CD4-positive, alpha-beta T cell (primary cell): ENCODE data around the gene TIE1. TPM values are rescaled to one million over a fixed set of nuclear protein-coding genes. Genes with fewer than 3 reads are reported as not detected.

Experiments used
- ATAC-seq: fragments of 200-7000 bp; cut with Tn5 transposase; one replicate; pipeline ENCODE4 v1.10.0; 2022; ENCODE audit warnings: mild to moderate bottlenecking; ENCODE audit not compliant: poor library complexity
- CTCF ChIA-PET: fragments of 350-600 bp; sonication (Branson Sonifier 250); formaldehyde crosslinking; loops from one replicate; lab custom pipeline; 2021; ENCODE audit warnings: antibody characterized with exemption, inconsistent platforms; lab: Charles Lee
- POLR2A ChIA-PET: fragments of 350-600 bp; sonication (Branson Sonifier 250); formaldehyde crosslinking; loops from one replicate; lab custom pipeline; 2021; ENCODE audit warnings: antibody characterized with exemption, inconsistent platforms; lab: Charles Lee
- DNase-seq, 14 experiments: peaks; one replicate each; pipeline ENCODE4 v3.0.0-alpha.2; 2013 to 2020; ENCODE audit warnings: mixed read lengths in 2 of 14
- H3K27ac ChIP-seq, 2 donors: one replicate each; pipeline versions ENCODE4 v1.5.1 to v1.7.0; 2013; ENCODE audit warnings: low read length in 2 of 2, low read depth in 1 of 2, mild to moderate bottlenecking in 1 of 2
- H3K27me3 ChIP-seq, 2 experiments: 1 replicate in 1 of 2; 2 replicates in 1 of 2; pipeline versions ENCODE4 v1.6.1 to v1.7.0; 2013; ENCODE audit warnings: low read length in 2 of 2, control low read depth in 1 of 2, mild to moderate bottlenecking in 1 of 2, moderate library complexity in 1 of 2; ENCODE audit not compliant: insufficient read depth in 2 of 2, control insufficient read depth in 1 of 2
- H3K36me3 ChIP-seq: one replicate; pipeline ENCODE4 v1.6.1; 2013; ENCODE audit warnings: low read length, control low read depth; ENCODE audit not compliant: insufficient read depth
- H3K4me1 ChIP-seq: one replicate; pipeline ENCODE4 v1.6.1; 2013; ENCODE audit warnings: low read length, control low read depth; ENCODE audit not compliant: insufficient read depth
- H3K4me3 ChIP-seq: one replicate; pipeline ENCODE4 v1.5.1; 2013; ENCODE audit warnings: mild to moderate bottlenecking, low read length, moderate library complexity
- H3K9me3 ChIP-seq, 2 experiments: 1 replicate in 1 of 2; 2 replicates in 1 of 2; pipeline versions ENCODE4 v1.6.1 to v1.7.0; 2013; ENCODE audit warnings: low read length in 2 of 2, mild to moderate bottlenecking in 2 of 2, control low read depth in 1 of 2, moderate library complexity in 1 of 2; ENCODE audit not compliant: control insufficient read depth in 1 of 2, insufficient read depth in 1 of 2
- H3K27ac Mint-ChIP-seq: one replicate; pipeline ENCODE4 v1.8.0; 2020; ENCODE audit warnings: mixed read lengths
- H3K27me3 Mint-ChIP-seq: one replicate; pipeline ENCODE4 v1.8.0; 2021; ENCODE audit warnings: mixed read lengths
- H3K36me3 Mint-ChIP-seq: one replicate; pipeline ENCODE4 v1.8.0; 2021; ENCODE audit warnings: low read depth, mixed read lengths
- H3K4me1 Mint-ChIP-seq: one replicate; pipeline ENCODE4 v1.8.0; 2021; ENCODE audit warnings: low read depth, mixed read lengths
- H3K4me3 Mint-ChIP-seq: one replicate; pipeline ENCODE4 v1.8.0; 2020; ENCODE audit warnings: mild to moderate bottlenecking, mixed read lengths
- H3K9me3 Mint-ChIP-seq: one replicate; pipeline ENCODE4 v1.8.0; 2020; ENCODE audit warnings: mixed read lengths
- CTCF ChIP-seq: fragments of 200-600 bp; IDR thresholded peaks from one replicate; pipeline ENCODE4 v1.8.0; 2022; ENCODE audit warnings: antibody characterized with exemption, mild to moderate bottlenecking
- intact Hi-C, 2 experiments: fragments of 100-400 bp; cut with DNase I in 1 of 2; cut with micrococcal nuclease in 1 of 2; formaldehyde crosslinking; loops; one replicate each; pipeline versions ENCODE4 v1.15.1 to v1.9.0; 2023 to 2025; cut with DNase I, micrococcal nuclease
- total RNA-seq, 174 experiments: library from RNA in 2 of 174; stranded (reverse) in 2 of 174; gene quantifications; one replicate each; pipeline ENCODE4 v1.2.3 and lab custom pipeline; 2021 to 2026

Gene TIE1
- total RNA-seq, 2 experiments from 2014 or later = not detected

GRCh38 chr1:43351421-43352350 is 50.9 kb downstream of the TIE1 start:
- ChIA-PET POLR2A (no interaction called here), CTCF (no interaction called here)
- no peak overlapping the region for H3K4me3 ChIP-seq
- peaks cover 8% of the 10 kb centered on the region for H3K4me1 ChIP-seq
- H3K4me3 Mint-ChIP-seq = no peak overlapping the region
- H3K27ac ChIP-seq = no peak overlapping the region
- H3K9me3 ChIP-seq = no peaks in the 10 kb centered on the region
- no peaks in the 10 kb centered on the region for H3K36me3 ChIP-seq
- no peak for DNase-seq
- ATAC-seq = no peak
- no peaks in the 10 kb centered on the region for H3K27me3 Mint-ChIP-seq
- H3K4me1 Mint-ChIP-seq = peaks cover 22% of the 10 kb centered on the region
- H3K27me3 ChIP-seq = no peaks in the 10 kb centered on the region
- TF ChIP-seq CTCF = no peak
- no peaks in the 10 kb centered on the region for H3K36me3 Mint-ChIP-seq
- H3K27ac Mint-ChIP-seq = peak overlapping the region; percentile 61
- no peaks in the 10 kb centered on the region for H3K9me3 Mint-ChIP-seq
- intact Hi-C loops = loop anchor here in 1 of 2 experiments (10.0 kb wide), 3 partner anchors 507 to 623 kb away; partner anchors contain the start of genes ATP6V0B, B4GALT2, C1orf50 and DPH2

GRCh38 chr1:43352351-43352705 is 51.5 kb downstream of the TIE1 start:
- POLR2A ChIA-PET = no interaction called here
- no peak for DNase-seq
- intact Hi-C loops = loop anchor here in 1 of 2 experiments (10.0 kb wide), 3 partner anchors 508 to 622 kb away; partner anchors contain the start of genes ATP6V0B, B4GALT2, C1orf50 and DPH2

GRCh38 chr1:43352881-43353280 is 52.1 kb downstream of the TIE1 start:
- no peaks in the 10 kb centered on the region for H3K27me3 ChIP-seq
- Mint-ChIP-seq H3K27ac (peak overlapping the region; percentile 61), H3K4me3 (no peak overlapping the region), H3K27me3 (no peaks in the 10 kb centered on the region), H3K4me1 (peaks cover 25% of the 10 kb centered on the region), H3K9me3 (no peaks in the 10 kb centered on the region), H3K36me3 (no peaks in the 10 kb centered on the region)
- no peaks in the 10 kb centered on the region for H3K36me3 ChIP-seq
- POLR2A ChIA-PET = no interaction called here
- ATAC-seq = no peak
- intact Hi-C loops = loop anchor here in 1 of 2 experiments (10.0 kb wide), 3 partner anchors 508 to 622 kb away; partner anchors contain the start of genes ATP6V0B, B4GALT2, C1orf50 and DPH2
- H3K4me1 ChIP-seq = peaks cover 10% of the 10 kb centered on the region
- no peak overlapping the region for H3K4me3 ChIP-seq
- no peaks in the 10 kb centered on the region for H3K9me3 ChIP-seq
- H3K27ac ChIP-seq = no peak overlapping the region
- CTCF ChIA-PET = no interaction called here
- DNase-seq = no peak
- no peak for TF ChIP-seq CTCF

More at GRCh38 chr1:43352351-43352705, 51.5 kb downstream of the TIE1 start:
- no peak overlapping the region for H3K27ac ChIP-seq
- no peak for ATAC-seq
- Mint-ChIP-seq H3K9me3 (no peaks in the 10 kb centered on the region), H3K27ac (peak overlapping the region; percentile 61), H3K4me3 (no peak overlapping the region), H3K36me3 (no peaks in the 10 kb centered on the region), H3K4me1 (peaks cover 22% of the 10 kb centered on the region), H3K27me3 (no peaks in the 10 kb centered on the region)
- peaks cover 8% of the 10 kb centered on the region for H3K4me1 ChIP-seq
- H3K36me3 ChIP-seq = no peaks in the 10 kb centered on the region
- no peaks in the 10 kb centered on the region for H3K9me3 ChIP-seq
- H3K4me3 ChIP-seq = no peak overlapping the region
- H3K27me3 ChIP-seq = no peaks in the 10 kb centered on the region
- TF ChIP-seq CTCF = no peak
- CTCF ChIA-PET = no interaction called here
